ENCODE results near the gene NEFH.
A peak's percentile ranks its signal among the peaks of the same experiment; 100 is the strongest.

The NEFH gene

GRCh38 chr22:29491012-29491411, 11.0 kb downstream of the NEFH start:
- no peak for DNase-seq (ENCODE audit: low spot score)
- no peak for FAIRE-seq

GRCh38 chr22:29493636-29494035, 13.6 kb downstream of the NEFH start:
- FAIRE-seq (no peak), DNase-seq (ENCODE audit: low spot score) (no peak)

- no peak for FAIRE-seq
- no peak for DNase-seq (ENCODE audit: low spot score)
These were observed 19.8 kb downstream of the NEFH start for GRCh38 chr22:29499852-29500251.

- peak; percentile 37 for DNase-seq (ENCODE audit: low spot score)
These were observed 23.9 kb downstream of the NEFH start for GRCh38 chr22:29503811-29504372.

GRCh38 chr22:29509298-29509697, 29.3 kb downstream of the NEFH start:
- FAIRE-seq (no peak), DNase-seq (ENCODE audit: low spot score) (no peak)

More at GRCh38 chr22:29503811-29504372, 23.9 kb downstream of the NEFH start:
- FAIRE-seq = no peak

GRCh38 chr22:29509815-29510214, 29.8 kb downstream of the NEFH start:
- no peak for FAIRE-seq
- no peak for DNase-seq (ENCODE audit: low spot score)

GRCh38 chr22:29510542-29510941, 30.5 kb downstream of the NEFH start:
- no peak for FAIRE-seq
- DNase-seq (ENCODE audit: low spot score) = no peak

GRCh38 chr22:29511126-29511862, 31.3 kb downstream of the NEFH start:
- FAIRE-seq (no peak), DNase-seq (ENCODE audit: low spot score) (no peak)

- FAIRE-seq (no peak), DNase-seq (ENCODE audit: low spot score) (no peak)
These were observed 32.0 kb downstream of the NEFH start for GRCh38 chr22:29512031-29512430.

GRCh38 chr22:29517215-29517908, 37.3 kb downstream of the NEFH start:
- no peak for FAIRE-seq
- no peak for DNase-seq (ENCODE audit: low spot score)

GRCh38 chr22:29518427-29518826, 38.4 kb downstream of the NEFH start:
- no peak for DNase-seq (ENCODE audit: low spot score)
- no peak for FAIRE-seq

GRCh38 chr22:29519996-29520395, 40.0 kb downstream of the NEFH start:
- DNase-seq (ENCODE audit: low spot score) (no peak), FAIRE-seq (no peak)

- DNase-seq (ENCODE audit: low spot score) (peak; percentile 14), FAIRE-seq (no peak)
These were observed 40.8 kb downstream of the NEFH start for GRCh38 chr22:29520851-29521250.

GRCh38 chr22:29521526-29521925, 41.5 kb downstream of the NEFH start:
- no peak for FAIRE-seq
- no peak for DNase-seq (ENCODE audit: low spot score)

- DNase-seq (ENCODE audit: low spot score) = no peak
- FAIRE-seq = no peak
These were observed 43.7 kb downstream of the NEFH start for GRCh38 chr22:29523761-29524160.

GRCh38 chr22:29524442-29525191, 44.6 kb downstream of the NEFH start:
- FAIRE-seq (no peak), DNase-seq (ENCODE audit: low spot score) (peak; percentile 10)

GRCh38 chr22:29528144-29528543, 48.1 kb downstream of the NEFH start:
- FAIRE-seq (no peak), DNase-seq (ENCODE audit: low spot score) (no peak)

GRCh38 chr22:29530716-29531115, 50.7 kb downstream of the NEFH start:
- FAIRE-seq = no peak
- no peak for DNase-seq (ENCODE audit: low spot score)

- DNase-seq (ENCODE audit: low spot score) = no peak
- FAIRE-seq = no peak
These were observed 51.4 kb downstream of the NEFH start for GRCh38 chr22:29531419-29531818.

- DNase-seq (ENCODE audit: low spot score) (no peak), FAIRE-seq (no peak)
These were observed 56.4 kb downstream of the NEFH start for GRCh38 chr22:29536411-29536810.

- DNase-seq (ENCODE audit: low spot score) (no peak), FAIRE-seq (no peak)
These were observed 59.1 kb downstream of the NEFH start for GRCh38 chr22:29539105-29539504.
